Mesothelial cell of epicardium (in vitro differentiated cells): Measurements from ENCODE around the gene RANBP3. TPM values are rescaled to one million over a fixed set of nuclear protein-coding genes. Genes with fewer than 3 reads are reported as not detected.

Experiments used
- DNase-seq, 2 experiments: peaks; one replicate each; pipeline ENCODE4 v3.0.0; 2021; ENCODE audit warnings: low spot score in 2 of 2; ENCODE audit not compliant: unreplicated experiment in 2 of 2
- H3K27ac Mint-ChIP-seq: 2 replicates; pipeline ENCODE4 v1.8.0; 2021; ENCODE audit warnings: mixed read lengths
- H3K27me3 Mint-ChIP-seq: 2 replicates; pipeline ENCODE4 v1.8.0; 2021; ENCODE audit warnings: low read depth, mixed read lengths
- H3K36me3 Mint-ChIP-seq: 2 replicates; pipeline ENCODE4 v1.8.0; 2021; ENCODE audit warnings: mixed read lengths
- H3K4me1 Mint-ChIP-seq: 2 replicates; pipeline ENCODE4 v1.8.0; 2021; ENCODE audit warnings: mixed read lengths
- H3K4me3 Mint-ChIP-seq: 2 replicates; pipeline ENCODE4 v1.8.0; 2021; ENCODE audit warnings: mild to moderate bottlenecking, moderate library complexity, mixed read lengths
- H3K9me3 Mint-ChIP-seq: 2 replicates; pipeline ENCODE4 v1.8.0; 2021; ENCODE audit warnings: mixed read lengths
- CTCF ChIP-seq: fragments of 200-600 bp; sonication (generic); IDR thresholded peaks from one replicate; pipeline ENCODE4 v1.5.0; 2021; ENCODE audit warnings: antibody characterized with exemption; ENCODE audit not compliant: unreplicated experiment
- total RNA-seq: library from RNA; stranded (reverse); gene quantifications from 3 replicates; pipeline ENCODE4 v1.2.1, GENCODE V29; 2021

The RANBP3 gene
- total RNA-seq, 1 donor from 2014 or later: 83.3 TPM

DNA sequence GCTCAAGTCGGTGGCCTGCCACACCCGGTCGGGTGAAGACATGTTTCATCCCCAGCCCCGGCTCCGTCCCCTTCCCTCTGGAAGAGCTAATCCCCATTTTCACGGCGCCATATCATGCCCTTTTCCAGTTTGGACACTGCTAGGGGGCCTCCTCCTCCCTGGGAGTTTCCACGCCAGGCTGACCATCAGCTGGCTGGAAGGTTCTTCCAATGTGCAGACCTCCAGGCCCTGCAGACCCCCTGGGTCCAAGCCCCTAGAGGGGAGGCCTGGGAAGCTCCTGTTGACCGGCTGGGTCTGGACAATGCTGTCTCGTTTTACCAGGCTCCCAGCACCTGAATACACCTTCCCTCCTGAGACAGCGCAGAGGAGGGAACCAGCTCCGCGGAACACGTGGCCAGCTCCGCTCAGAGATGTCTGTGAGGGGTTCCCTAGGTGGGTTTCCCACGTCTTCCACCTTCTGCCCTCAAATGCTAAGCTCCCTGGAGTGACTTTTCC lies 44.7 kb upstream of the RANBP3 start:
- no peak overlapping the region for H3K27ac Mint-ChIP-seq
- H3K4me1 Mint-ChIP-seq: peaks cover 13% of the 10 kb centered on the region
- H3K9me3 Mint-ChIP-seq: no peaks in the 10 kb centered on the region
- peak; percentile 5 for TF ChIP-seq CTCF
- no peak overlapping the region for H3K4me3 Mint-ChIP-seq
- DNase-seq: no peak
- H3K27me3 Mint-ChIP-seq: peaks cover 40% of the 10 kb centered on the region
- H3K36me3 Mint-ChIP-seq: no peaks in the 10 kb centered on the region

GRCh38 chr19:6021878-6022569 lies 44.1 kb upstream of the RANBP3 start:
- no peaks in the 10 kb centered on the region for H3K36me3 Mint-ChIP-seq

GRCh38 chr19:6020972-6021805 lies 43.2 kb upstream of the RANBP3 start:
- no peak for DNase-seq
- Mint-ChIP-seq H3K4me3 (no peak overlapping the region), H3K4me1 (peaks cover 13% of the 10 kb centered on the region), H3K36me3 (no peaks in the 10 kb centered on the region), H3K27ac (no peak overlapping the region), H3K9me3 (no peaks in the 10 kb centered on the region), H3K27me3 (peaks cover 42% of the 10 kb centered on the region)
- TF ChIP-seq CTCF: no peak

More at GRCh38 chr19:6021878-6022569, 44.1 kb upstream of the RANBP3 start:
- DNase-seq: peak; percentile 70 to 80
- Mint-ChIP-seq H3K9me3 (no peaks in the 10 kb centered on the region), H3K4me1 (peaks cover 13% of the 10 kb centered on the region), H3K27me3 (peaks cover 40% of the 10 kb centered on the region), H3K4me3 (no peak overlapping the region), H3K27ac (no peak overlapping the region)
- peak; percentile 79 for TF ChIP-seq CTCF

DNA sequence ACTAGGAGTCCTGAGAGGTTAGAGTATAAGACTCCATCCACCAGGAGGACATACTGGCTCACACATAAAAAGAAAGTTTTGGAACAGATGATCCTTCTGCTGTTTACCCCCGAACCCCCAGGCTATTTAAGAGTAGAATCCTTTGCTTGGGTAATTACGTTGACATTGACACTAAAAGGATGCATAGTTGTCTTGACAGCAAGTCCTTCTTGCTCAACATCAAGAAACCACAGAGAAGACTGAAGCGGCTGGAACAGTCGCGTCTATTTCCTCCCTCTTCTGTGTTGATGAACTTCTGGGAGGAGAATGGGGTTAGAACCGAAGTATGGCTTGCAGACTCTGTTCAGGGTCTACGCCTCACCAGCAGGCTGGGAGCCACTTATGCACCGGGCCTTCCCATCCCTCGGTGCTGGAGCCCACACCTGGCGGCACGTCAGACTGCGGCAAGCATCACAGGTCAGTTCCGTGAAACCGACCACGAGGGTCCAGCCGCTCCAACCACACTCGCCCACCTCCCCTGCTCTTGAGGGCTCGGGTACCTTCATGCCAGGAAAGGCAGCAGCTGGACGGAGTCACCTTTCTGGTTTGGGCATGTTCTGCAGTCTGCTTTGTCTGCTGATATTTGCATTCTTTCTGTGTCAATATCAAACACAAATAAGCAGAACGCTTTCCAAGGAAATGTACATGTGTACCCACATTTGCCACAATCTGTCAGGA lies 42.4 kb upstream of the RANBP3 start:
- peaks cover 46% of the 10 kb centered on the region for H3K27me3 Mint-ChIP-seq
- no peak for DNase-seq
- no peak overlapping the region for H3K4me3 Mint-ChIP-seq

More for the DNA sequence above, 42.4 kb upstream of the RANBP3 start:
- TF ChIP-seq CTCF: no peak
- Mint-ChIP-seq H3K9me3 (no peaks in the 10 kb centered on the region), H3K27ac (no peak overlapping the region), H3K4me1 (peaks cover 13% of the 10 kb centered on the region), H3K36me3 (no peaks in the 10 kb centered on the region)
